ENCODE results near the gene CAPN9.

CAPN9 gene

GRCh38 chr1:230706887-230707731 lies 40.1 kb upstream of the CAPN9 start:
- H3K4me3 ChIP-seq (ENCODE audit: control insufficient read depth, low read depth, low read length) = no peak overlapping the region
- TF ChIP-seq CTCF (IDR thresholded peaks at IDR 0.05; ENCODE audit: control insufficient read depth, insufficient read depth, low read depth, low read length, missing control alignments) = no peak
- no peak for DNase-seq (ENCODE audit: low read depth)

- no peak overlapping the region for H3K4me3 ChIP-seq (ENCODE audit: control insufficient read depth, low read depth, low read length)
- DNase-seq (ENCODE audit: low read depth) = no peak
- no peak for TF ChIP-seq CTCF (IDR thresholded peaks at IDR 0.05; ENCODE audit: control insufficient read depth, insufficient read depth, low read depth, low read length, missing control alignments)
Measured at GRCh38 chr1:230707732-230708630, 39.2 kb upstream of the CAPN9 start.

- H3K4me3 ChIP-seq (ENCODE audit: control insufficient read depth, low read depth, low read length) = no peak overlapping the region
- no peak for DNase-seq (ENCODE audit: low read depth)
Measured at GRCh38 chr1:230708631-230709580, 38.3 kb upstream of the CAPN9 start.

GRCh38 chr1:230709619-230710542 lies 37.3 kb upstream of the CAPN9 start:
- DNase-seq (ENCODE audit: low read depth) = no peak
- no peak for TF ChIP-seq CTCF (IDR thresholded peaks at IDR 0.05; ENCODE audit: control insufficient read depth, insufficient read depth, low read depth, low read length, missing control alignments)
- no peak overlapping the region for H3K4me3 ChIP-seq (ENCODE audit: control insufficient read depth, low read depth, low read length)

More at GRCh38 chr1:230708631-230709580, 38.3 kb upstream of the CAPN9 start:
- no peak for TF ChIP-seq CTCF (IDR thresholded peaks at IDR 0.05; ENCODE audit: control insufficient read depth, insufficient read depth, low read depth, low read length, missing control alignments)

GRCh38 chr1:230710543-230710904 lies 36.7 kb upstream of the CAPN9 start:
- H3K4me3 ChIP-seq (ENCODE audit: control insufficient read depth, low read depth, low read length) = no peak overlapping the region
- TF ChIP-seq CTCF (IDR thresholded peaks at IDR 0.05; ENCODE audit: control insufficient read depth, insufficient read depth, low read depth, low read length, missing control alignments) = no peak
- DNase-seq (ENCODE audit: low read depth) = no peak
